IMR-90 (cell line): Measurements from ENCODE around the gene BNIP3. TPM values are rescaled to one million over a fixed set of nuclear protein-coding genes. Genes with fewer than 3 reads are reported as not detected.

ENCODE experiments used
- ATAC-seq: fragments of 200-7000 bp; cut with Tn5 transposase; 2 replicates; pipeline ENCODE4 v1.9.1; 2020; ENCODE audit warnings: low read depth, mild to moderate bottlenecking, moderate library complexity
- BruUV-seq: library from RNA; stranded (reverse); fragments of 400-500 nt; replicated peaks from 2 replicates; lab custom pipeline; 2021; lab: Mats Ljungman, UMichigan
- CTCF ChIA-PET: fragments of 300-600 bp; formaldehyde crosslinking; extraction: SDS; loops from one replicate; lab custom pipeline; 2021; ENCODE audit warnings: antibody characterized with exemption; lab: Yijun Ruan, JAX
- POLR2A ChIA-PET: fragments of 300-600 bp; sonication (Branson Sonifier 250); formaldehyde crosslinking; loops from one replicate; lab custom pipeline; 2022; ENCODE audit warnings: antibody characterized with exemption; ENCODE audit not compliant: unreplicated experiment; lab: Charles Lee
- DNase-seq: peaks from one replicate; pipeline ENCODE4 v3.0.0; 2013
- H2AFZ ChIP-seq: replicated peaks from 2 replicates; pipeline ENCODE3; 2013; ENCODE audit warnings: low read length, mild to moderate bottlenecking; ENCODE audit not compliant: poor library complexity
- H2AK5ac ChIP-seq: 2 replicates; pipeline ENCODE4 v1.6.1; 2013; ENCODE audit warnings: low read depth, low read length, inconsistent platforms
- H2AK9ac ChIP-seq: replicated peaks from 2 replicates; pipeline ENCODE3; 2013; ENCODE audit warnings: mild to moderate bottlenecking, low read depth, low read length, moderate library complexity; ENCODE audit not compliant: poor library complexity
- H2BK120ac ChIP-seq: 2 replicates; pipeline ENCODE4 v1.6.1; 2013; ENCODE audit warnings: low read depth, low read length, inconsistent platforms
- H2BK15ac ChIP-seq: 3 replicates; pipeline ENCODE4 v1.6.1; 2013; ENCODE audit warnings: low read depth, low read length, inconsistent platforms
- H2BK20ac ChIP-seq: 2 replicates; pipeline ENCODE4 v1.6.1; 2013; ENCODE audit warnings: low read depth, mild to moderate bottlenecking, inconsistent platforms, low read length, moderate library complexity
- H2BK5ac ChIP-seq: 2 replicates; pipeline ENCODE4 v1.6.1; 2013; ENCODE audit warnings: mild to moderate bottlenecking, low read depth, low read length, inconsistent platforms; ENCODE audit not compliant: poor library complexity, severe bottlenecking
- H3K14ac ChIP-seq: replicated peaks from 2 replicates; pipeline ENCODE4 v1.6.1; 2013; ENCODE audit warnings: low read depth, low read length, inconsistent platforms
- H3K18ac ChIP-seq: 2 replicates; pipeline ENCODE4 v1.6.1; 2013; ENCODE audit warnings: low read depth, low read length, control low read depth
- H3K23ac ChIP-seq: 2 replicates; pipeline ENCODE4 v1.6.1; 2013; ENCODE audit warnings: low read depth, low read length, inconsistent platforms
- H3K27ac ChIP-seq: 2 replicates; pipeline ENCODE4 v1.5.1; 2013; ENCODE audit warnings: mild to moderate bottlenecking, control low read depth, low read length; ENCODE audit not compliant: insufficient read depth
- H3K27me3 ChIP-seq: 2 replicates; pipeline ENCODE4 v1.6.1; 2013; ENCODE audit warnings: low read length; ENCODE audit not compliant: control insufficient read depth, insufficient read depth
- H3K36me3 ChIP-seq: 2 replicates; pipeline ENCODE4 v1.6.1; 2013; ENCODE audit warnings: low read length, mixed read lengths; ENCODE audit not compliant: control insufficient read depth, insufficient read depth
- H3K4ac ChIP-seq: 2 replicates; pipeline ENCODE4 v1.6.1; 2013; ENCODE audit warnings: low read depth, low read length, inconsistent platforms
- H3K4me1 ChIP-seq: 2 replicates; pipeline ENCODE4 v1.6.1; 2013; ENCODE audit warnings: low read length, mixed read lengths; ENCODE audit not compliant: control insufficient read depth, insufficient read depth
- H3K4me2 ChIP-seq: 2 replicates; pipeline ENCODE4 v1.6.1; 2013; ENCODE audit warnings: low read depth, mild to moderate bottlenecking, control low read depth, low read length, moderate library complexity
- H3K4me3 ChIP-seq: 2 replicates; pipeline ENCODE4 v1.5.1; 2013; ENCODE audit warnings: low read depth, mild to moderate bottlenecking, control low read depth, low read length, moderate library complexity; ENCODE audit not compliant: insufficient read depth
- H3K56ac ChIP-seq: 2 replicates; pipeline ENCODE4 v1.6.1; 2013; ENCODE audit warnings: low read length, inconsistent platforms; ENCODE audit not compliant: insufficient read depth; ENCODE audit errors: extremely low read depth
- H3K79me1 ChIP-seq, 2 experiments: 2 replicates each; pipeline ENCODE4 v1.6.1; 2013; ENCODE audit warnings: low read length in 2 of 2, inconsistent platforms in 1 of 2, low read depth in 1 of 2
- H3K9ac ChIP-seq: 2 replicates; pipeline ENCODE4 v1.6.1; 2013; ENCODE audit warnings: low read depth, low read length, control low read depth
- H3K9me1 ChIP-seq: 2 replicates; pipeline ENCODE4 v1.6.1; 2013; ENCODE audit warnings: low read length, inconsistent platforms; ENCODE audit not compliant: insufficient read depth
- H3K9me3 ChIP-seq: 2 replicates; pipeline ENCODE4 v1.6.1; 2013; ENCODE audit warnings: low read length; ENCODE audit not compliant: control insufficient read depth, insufficient read depth
- H4K20me1 ChIP-seq: 2 replicates; pipeline ENCODE4 v1.6.1; 2013; ENCODE audit warnings: low read length, inconsistent platforms; ENCODE audit not compliant: insufficient read depth
- H4K5ac ChIP-seq: 2 replicates; pipeline ENCODE4 v1.6.1; 2013; ENCODE audit warnings: mild to moderate bottlenecking, low read depth, low read length, control low read depth
- H4K8ac ChIP-seq, 2 experiments: 2 replicates each; pipeline ENCODE4 v1.6.1; 2013; ENCODE audit warnings: low read depth in 2 of 2, low read length in 2 of 2, control low read depth in 1 of 2, inconsistent platforms in 1 of 2
- H4K91ac ChIP-seq: 2 replicates; pipeline ENCODE4 v1.6.1; 2013; ENCODE audit warnings: low read depth, low read length, inconsistent platforms; ENCODE audit not compliant: insufficient read depth
- CEBPB ChIP-seq: IDR thresholded peaks from 2 replicates; pipeline ENCODE4 v1.6.1; 2012; ENCODE audit warnings: low read depth, low read length, improper control_type of control experiment
- CHD1 ChIP-seq: IDR thresholded peaks from 2 replicates; pipeline ENCODE4 v1.6.1; 2012; ENCODE audit warnings: low read depth, low read length, improper control_type of control experiment
- FOS ChIP-seq: fragments of 150-350 bp; IDR thresholded peaks from 2 replicates; pipeline ENCODE4 v1.6.1; 2016; ENCODE audit warnings: low read depth, low read length
- MAFK ChIP-seq: IDR thresholded peaks from 2 replicates; pipeline ENCODE4 v1.6.1; 2012; ENCODE audit warnings: low read depth, low read length, improper control_type of control experiment
- MAZ ChIP-seq: IDR thresholded peaks from 2 replicates; pipeline ENCODE4 v1.6.1; 2012; ENCODE audit warnings: low read depth, mild to moderate bottlenecking, low read length, improper control_type of control experiment, moderate library complexity, borderline replicate concordance
- MXI1 ChIP-seq: IDR thresholded peaks from 2 replicates; pipeline ENCODE4 v1.6.1; 2012; ENCODE audit warnings: low read depth, mild to moderate bottlenecking, low read length, moderate library complexity, borderline replicate concordance
- POLR2A ChIP-seq: IDR thresholded peaks from 2 replicates; pipeline ENCODE4 v1.6.1; 2012; ENCODE audit warnings: mild to moderate bottlenecking, low read depth, low read length
- RFX5 ChIP-seq: IDR thresholded peaks from 2 replicates; pipeline ENCODE4 v1.8.0; 2012; ENCODE audit warnings: low read depth, mild to moderate bottlenecking, low read length, moderate library complexity
- SMC3 ChIP-seq: fragments of 150-350 bp; IDR thresholded peaks from 2 replicates; pipeline ENCODE4 v1.6.1; 2016; ENCODE audit warnings: low read depth, mild to moderate bottlenecking, antibody characterized with exemption, low read length, moderate library complexity
- WGBS, 2 experiments: methylation state at CpG; one replicate each; pipeline versions ENCODE4 v1.1.5 to v1.1.7; 2013; ENCODE audit warnings: missing lambda C conversion rate in 2 of 2; ENCODE audit not compliant: insufficient read length in 1 of 2; ENCODE audit errors: extremely low coverage in 2 of 2; 5-methylcytosine and 5-hydroxymethylcytosine counted together
- dilution Hi-C: fragments of 300-500 bp; cut with HindIII; formaldehyde crosslinking; loops from one replicate; pipeline ENCODE4 v1.14.3; 2018; ENCODE audit warnings: low sequenced_read_pairs; ENCODE audit not compliant: unreplicated experiment
- in situ Hi-C: fragments of 300-500 bp; cut with MboI; formaldehyde crosslinking; loops from 3 replicates; pipeline ENCODE4 v1.14.3; 2019; ENCODE audit warnings: low sequenced_read_pairs, inconsistent platforms, mixed read lengths
- intact Hi-C: fragments of 100-400 bp; cut with micrococcal nuclease; formaldehyde crosslinking; loops from 2 replicates; pipeline ENCODE4 v1.10.0; 2022
- polyA plus RNA-seq, 3 experiments: library from polyadenylated mRNA; depleted of rRNA; stranded (reverse); fragments of >200 nt; gene quantifications; 2 replicates each; pipeline ENCODE4 v1.2.3, GENCODE V29; 2012; ENCODE audit warnings: low replicate concordance in 1 of 3
- total RNA-seq: library from RNA; depleted of rRNA; stranded (reverse); fragments of >200 nt; gene quantifications from 2 replicates; pipeline ENCODE4 v1.2.3, GENCODE V29; 2012
- TF ChIP-seq, protein P1 (sequence below): conservative IDR thresholded peaks from 2 replicates; pipeline ENCODE4 v1.5.1; 2012; ENCODE audit warnings: mild to moderate bottlenecking, low read depth, low read length, improper control_type of control experiment
- TF ChIP-seq, protein P2 (sequence below): fragments of 150-350 bp; IDR thresholded peaks from 2 replicates; pipeline ENCODE4 v1.6.1; 2017; ENCODE audit warnings: mild to moderate bottlenecking, antibody characterized with exemption, low read length, low read depth

The BNIP3 gene
- total and polyA plus RNA-seq, 2 of the 4 experiments (the other 2 are of a cell fraction): 134 to 211 TPM

DNA sequence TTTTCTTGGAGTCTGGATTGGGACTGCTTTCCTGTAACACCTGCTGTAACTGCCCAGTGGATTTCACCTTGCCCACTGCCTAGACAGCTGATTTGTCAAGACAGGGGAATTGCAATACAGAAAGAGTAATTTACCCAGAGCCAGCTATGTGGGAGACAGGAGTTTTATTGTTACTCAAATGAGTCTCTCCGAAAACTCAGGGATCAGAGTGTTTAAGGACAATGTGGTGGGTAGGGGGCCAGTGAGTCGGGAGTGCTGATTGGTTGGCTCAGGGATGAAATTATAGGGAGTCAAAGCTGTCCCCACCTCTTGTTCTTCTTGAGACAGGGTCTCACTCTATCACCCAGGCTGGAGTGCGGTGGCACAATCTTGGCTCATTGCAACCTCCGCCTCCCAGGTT is 25.2 kb upstream of the BNIP3 start:
- H4K20me1 ChIP-seq: no peaks in the 10 kb centered on the region
- H3K4me2 ChIP-seq: no peak overlapping the region
- in situ Hi-C loops (loop anchor here (25.0 kb wide), 1 partner anchor 1820 kb away; no protein-coding TSS in a partner anchor), dilution Hi-C loops (no loop called here), intact Hi-C loops (no loop called here)
- H4K91ac ChIP-seq: no peak overlapping the region
- no peak overlapping the region for H3K18ac ChIP-seq
- H2BK15ac ChIP-seq: no peak overlapping the region
- peaks cover 42% of the 10 kb centered on the region for H3K27me3 ChIP-seq
- DNase-seq: no peak
- H3K27ac ChIP-seq: no peak overlapping the region
- no peak overlapping the region for H2BK5ac ChIP-seq
- H3K9ac ChIP-seq: no peak overlapping the region
- H2BK120ac ChIP-seq: no peak overlapping the region
- H3K4me1 ChIP-seq: no peaks in the 10 kb centered on the region
- no peak overlapping the region for H4K8ac ChIP-seq
- ATAC-seq: no peak
- H3K23ac ChIP-seq: no peak overlapping the region
- no CpG with 5 or more reads among the region's 4 CpGs for WGBS, 2 experiments
- no peak overlapping the region for H2AFZ ChIP-seq
- H4K5ac ChIP-seq: no peak overlapping the region
- no peak overlapping the region for H3K56ac ChIP-seq
- no peak overlapping the region for H2AK9ac ChIP-seq
- H3K9me3 ChIP-seq: peaks cover 9% of the 10 kb centered on the region
- no peaks in the 10 kb centered on the region for H3K79me1 ChIP-seq
- no peak overlapping the region for H3K14ac ChIP-seq
- H2AK5ac ChIP-seq: no peak overlapping the region
- no peaks in the 10 kb centered on the region for H3K9me1 ChIP-seq
- no peak overlapping the region for H2BK20ac ChIP-seq
- POLR2A ChIA-PET: no interaction called here
- CTCF ChIA-PET: no interaction called here
- no TSS peak for BruUV-seq
- H3K36me3 ChIP-seq: no peaks in the 10 kb centered on the region
- H3K4ac ChIP-seq: no peak overlapping the region
- TF ChIP-seq FOS (no peak), RFX5 (no peak), CEBPB (no peak), MXI1 (no peak), POLR2A (no peak), MAZ (no peak), SMC3 (no peak), CHD1 (no peak), MAFK (no peak)
- TF ChIP-seq, protein P1, sequence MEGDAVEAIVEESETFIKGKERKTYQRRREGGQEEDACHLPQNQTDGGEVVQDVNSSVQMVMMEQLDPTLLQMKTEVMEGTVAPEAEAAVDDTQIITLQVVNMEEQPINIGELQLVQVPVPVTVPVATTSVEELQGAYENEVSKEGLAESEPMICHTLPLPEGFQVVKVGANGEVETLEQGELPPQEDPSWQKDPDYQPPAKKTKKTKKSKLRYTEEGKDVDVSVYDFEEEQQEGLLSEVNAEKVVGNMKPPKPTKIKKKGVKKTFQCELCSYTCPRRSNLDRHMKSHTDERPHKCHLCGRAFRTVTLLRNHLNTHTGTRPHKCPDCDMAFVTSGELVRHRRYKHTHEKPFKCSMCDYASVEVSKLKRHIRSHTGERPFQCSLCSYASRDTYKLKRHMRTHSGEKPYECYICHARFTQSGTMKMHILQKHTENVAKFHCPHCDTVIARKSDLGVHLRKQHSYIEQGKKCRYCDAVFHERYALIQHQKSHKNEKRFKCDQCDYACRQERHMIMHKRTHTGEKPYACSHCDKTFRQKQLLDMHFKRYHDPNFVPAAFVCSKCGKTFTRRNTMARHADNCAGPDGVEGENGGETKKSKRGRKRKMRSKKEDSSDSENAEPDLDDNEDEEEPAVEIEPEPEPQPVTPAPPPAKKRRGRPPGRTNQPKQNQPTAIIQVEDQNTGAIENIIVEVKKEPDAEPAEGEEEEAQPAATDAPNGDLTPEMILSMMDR: no peak
- TF ChIP-seq, protein P2, sequence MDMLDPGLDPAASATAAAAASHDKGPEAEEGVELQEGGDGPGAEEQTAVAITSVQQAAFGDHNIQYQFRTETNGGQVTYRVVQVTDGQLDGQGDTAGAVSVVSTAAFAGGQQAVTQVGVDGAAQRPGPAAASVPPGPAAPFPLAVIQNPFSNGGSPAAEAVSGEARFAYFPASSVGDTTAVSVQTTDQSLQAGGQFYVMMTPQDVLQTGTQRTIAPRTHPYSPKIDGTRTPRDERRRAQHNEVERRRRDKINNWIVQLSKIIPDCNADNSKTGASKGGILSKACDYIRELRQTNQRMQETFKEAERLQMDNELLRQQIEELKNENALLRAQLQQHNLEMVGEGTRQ: no peak
- H3K4me3 ChIP-seq: no peak overlapping the region
